NCI-H82 treated with DMSO at 0.1 percent for 48 hours (cell line): Measurements from ENCODE around the gene ZNF423.
"Not testable (repeated sequence)": the region's sequence is repeated elsewhere in the genome, so short reads cannot be mapped to it uniquely, and the experiment has no call there.

ENCODE experiments used
- DNase-seq: peaks from one replicate; lab custom pipeline; 2025; ENCODE audit not compliant: unreplicated experiment; lab: John Stamatoyannopoulos, UW

The ZNF423 gene

DNA sequence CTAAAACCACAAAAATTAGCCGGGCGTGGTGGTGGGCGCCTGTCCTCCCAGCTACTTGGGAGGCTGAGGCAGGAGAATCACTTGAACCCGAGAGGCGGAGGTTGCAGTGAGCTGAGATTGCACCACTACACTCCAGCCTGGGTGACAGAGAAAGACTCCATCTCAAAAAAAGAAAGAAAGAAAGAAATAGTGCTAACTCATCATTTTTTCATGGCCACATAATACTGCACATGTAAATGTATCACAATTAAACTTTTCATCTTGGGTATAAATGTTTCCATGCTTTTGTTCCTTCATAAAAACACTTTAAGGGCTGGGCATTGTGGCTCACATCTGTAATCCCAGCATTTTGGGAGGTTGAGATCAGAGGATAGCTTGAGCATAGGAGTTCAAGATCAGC is 15.9 kb upstream of the ZNF423 start:
- not testable (repeated sequence) for DNase-seq

DNA sequence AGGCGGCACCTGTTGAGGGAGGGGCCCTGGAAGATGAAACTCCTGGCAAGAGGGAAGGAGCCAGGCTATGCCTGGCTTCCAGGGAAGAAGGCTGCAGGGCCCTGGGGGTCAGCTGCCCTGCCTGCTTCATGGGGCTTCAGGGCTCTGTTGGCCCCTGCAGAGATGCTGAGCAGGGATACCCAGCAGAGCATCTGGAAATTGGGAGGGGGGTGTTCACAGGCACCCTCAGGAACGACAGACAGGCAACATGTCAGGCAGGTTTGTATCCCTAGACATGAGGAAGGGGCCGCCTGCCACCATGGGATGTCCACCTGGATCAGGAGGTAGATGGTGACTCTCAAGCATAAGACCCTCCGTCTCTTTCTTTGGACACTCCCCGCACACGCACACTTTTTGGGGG is 13.8 kb upstream of the ZNF423 start:
- no peak for DNase-seq

GRCh38 chr16:49867796-49868668 is 12.1 kb upstream of the ZNF423 start:
- DNase-seq: no peak

GRCh38 chr16:49867234-49867633 is 11.3 kb upstream of the ZNF423 start:
- no peak for DNase-seq

DNA sequence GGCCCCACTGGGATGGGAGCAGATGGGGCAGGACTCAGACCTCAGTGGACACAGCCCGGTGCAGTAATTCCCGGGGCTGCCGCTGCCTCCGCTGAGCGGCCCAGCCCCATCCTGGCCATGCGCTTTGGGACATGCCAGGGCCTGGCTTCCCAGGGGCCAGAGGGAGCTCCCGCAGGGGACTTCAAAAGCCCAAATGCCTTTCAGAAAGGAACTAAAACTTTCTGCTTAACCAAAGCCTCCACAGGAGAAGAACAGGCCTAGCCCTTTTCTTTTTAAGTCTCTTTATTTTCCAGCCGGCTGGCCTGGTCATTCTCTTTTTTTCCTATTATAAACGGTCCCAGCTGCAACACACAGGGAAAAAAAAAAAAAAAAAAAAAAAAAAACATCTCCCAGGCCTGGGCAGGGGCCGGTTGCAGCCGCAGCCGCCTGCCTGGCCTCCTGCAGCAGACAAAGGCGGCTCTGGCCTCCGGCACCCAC is 10.7 kb upstream of the ZNF423 start:
- DNase-seq: no peak

- DNase-seq: no peak
Measured at GRCh38 chr16:49862694-49863093, 6.8 kb upstream of the ZNF423 start.

DNA sequence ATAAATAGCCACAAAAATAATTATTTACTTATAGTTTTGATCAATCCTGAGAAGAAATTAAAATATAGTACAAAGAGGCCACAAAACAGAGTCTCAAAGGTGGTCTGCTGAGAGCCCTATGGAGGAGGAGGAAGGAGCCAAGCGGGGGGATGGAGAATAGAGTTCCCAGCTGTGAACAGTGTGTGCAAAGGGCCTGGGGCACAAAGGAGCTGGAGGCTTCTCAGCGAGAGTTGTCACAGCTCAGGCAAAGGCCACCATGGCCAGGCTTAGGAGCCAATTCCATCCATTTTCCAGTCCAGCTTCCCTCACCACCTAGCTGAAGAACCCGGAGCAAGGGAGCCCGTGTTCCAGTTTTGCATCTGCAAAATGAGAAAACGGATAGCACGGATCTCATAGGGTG is 5.4 kb upstream of the ZNF423 start:
- DNase-seq: no peak

GRCh38 chr16:49860593-49860992 is 4.7 kb upstream of the ZNF423 start:
- DNase-seq: no peak

DNA sequence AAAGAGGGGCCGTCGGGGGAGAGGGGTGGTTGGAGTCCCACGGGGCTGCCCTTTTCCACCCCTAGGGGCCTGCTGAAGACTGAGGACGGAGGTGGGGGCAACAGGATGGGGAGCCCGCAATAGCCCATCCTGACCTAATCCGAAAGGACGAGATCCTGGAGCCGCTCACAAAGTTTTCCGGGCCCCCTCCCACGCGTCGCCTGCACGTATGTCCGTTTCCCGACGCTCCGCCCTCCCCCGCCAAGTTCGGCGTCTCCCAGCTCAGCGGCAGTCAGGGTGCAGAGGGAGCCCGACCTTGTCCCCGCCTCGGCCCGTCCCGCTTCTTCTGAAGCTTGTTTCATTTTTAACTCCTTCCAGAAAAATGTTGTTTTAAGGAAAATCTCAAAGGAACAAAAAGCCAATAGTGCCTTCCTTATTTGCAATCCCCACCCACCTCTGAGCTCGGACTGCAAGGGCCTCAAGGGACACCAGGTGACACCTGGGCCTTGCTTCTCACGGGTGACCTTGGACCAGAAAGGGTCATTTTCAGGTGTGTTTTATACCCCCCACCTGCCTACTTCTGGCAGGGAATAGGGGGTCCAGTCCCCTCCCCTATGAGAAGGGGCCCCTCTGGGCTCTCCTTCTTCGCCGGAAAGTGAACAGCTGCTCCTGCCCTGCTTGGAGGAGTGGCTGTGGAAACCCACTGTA is 3.4 kb upstream of the ZNF423 start:
- DNase-seq: peak; percentile 29

- DNase-seq: peak; percentile 25
Measured at GRCh38 chr16:49858200-49859124, 2.5 kb upstream of the ZNF423 start.

GRCh38 chr16:49857423-49858181 is 1.7 kb upstream of the ZNF423 start:
- peak; percentile 83 for DNase-seq

GRCh38 chr16:49856672-49857330 is 889 bp upstream of the ZNF423 start:
- DNase-seq: peak; percentile 5

GRCh38 chr16:49855280-49855821 is 561 bp downstream of the ZNF423 start:
- peak; percentile 21 for DNase-seq

DNA sequence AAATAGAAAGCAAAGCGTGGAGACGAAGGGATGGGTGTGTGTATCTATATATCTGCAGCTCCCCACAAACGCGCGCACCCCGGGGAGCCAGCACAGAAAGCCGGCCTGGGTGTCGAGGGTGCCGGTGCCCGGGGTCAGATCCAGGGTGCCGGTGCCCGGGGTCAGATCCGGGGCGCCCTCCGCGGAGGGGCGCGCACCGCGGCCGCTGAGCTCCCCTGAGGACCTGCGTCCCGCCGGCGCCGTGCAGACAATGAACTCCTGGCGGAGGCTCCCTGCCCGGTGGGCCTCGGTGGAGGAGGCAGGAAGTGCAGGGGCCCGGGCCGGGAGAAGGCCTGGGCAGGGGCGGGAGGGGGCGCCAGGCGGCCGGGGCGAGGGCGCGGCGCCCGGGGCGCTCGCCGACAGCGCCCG is 1.1 kb downstream of the ZNF423 start:
- DNase-seq: no peak

GRCh38 chr16:49854188-49854795 is 1.6 kb downstream of the ZNF423 start:
- no peak for DNase-seq

- DNase-seq: no peak
Measured at GRCh38 chr16:49852279-49852678, 3.6 kb downstream of the ZNF423 start.

GRCh38 chr16:49851468-49851787 is 4.5 kb downstream of the ZNF423 start:
- no peak for DNase-seq

DNA sequence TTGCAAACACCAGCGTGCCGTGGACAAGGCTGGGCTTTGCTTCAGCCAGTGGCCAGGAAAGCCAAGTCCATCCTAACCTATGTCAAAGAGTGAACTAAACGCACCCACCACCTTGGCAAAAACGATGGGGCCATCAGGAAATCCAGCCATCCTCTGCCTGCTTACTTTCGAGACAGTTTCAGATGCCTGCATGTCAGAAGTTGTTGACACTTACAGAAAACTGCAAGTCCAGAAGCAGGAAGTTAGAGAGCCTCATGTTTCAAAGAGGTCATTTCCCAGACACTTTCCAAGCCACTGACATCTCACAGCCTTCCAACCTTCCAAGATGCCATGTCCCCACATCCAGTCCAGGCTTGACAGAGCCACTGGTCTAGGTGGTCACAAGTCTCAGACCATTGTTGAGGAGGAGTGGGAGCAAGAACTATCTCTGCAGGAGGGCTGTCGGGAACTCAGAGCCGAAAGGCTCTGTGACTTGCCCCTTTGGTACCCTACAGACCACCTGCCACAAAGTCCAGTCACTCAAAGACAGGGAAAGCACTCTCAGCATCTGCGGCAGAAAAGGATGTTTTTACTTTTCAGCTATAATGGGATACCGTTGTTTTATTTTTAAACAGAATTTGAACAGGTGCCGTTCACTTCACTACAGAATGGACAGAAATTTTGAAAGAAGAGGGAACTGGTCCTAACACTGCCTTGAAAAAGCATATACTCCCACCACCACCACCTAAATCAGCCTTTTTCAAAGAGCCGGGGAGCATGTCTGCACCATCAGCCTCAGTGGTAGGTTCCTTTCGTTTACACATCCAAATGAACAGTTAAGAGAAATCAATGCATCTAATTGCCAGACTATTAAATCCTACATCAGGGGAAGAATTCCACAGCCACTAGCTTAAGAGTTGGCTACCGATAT is 5.1 kb downstream of the ZNF423 start:
- no peak for DNase-seq
